Stimulated activated CD4-positive, alpha-beta T cell treated with anti-CD3 and anti-CD28 coated beads, Interleukin-1b, Interleukin-23, amount 100 ng/mL, for 1 hour (primary cell): ENCODE results near the gene DZIP1.

ENCODE experiments used
- DNase-seq, 2 donors: peaks; one replicate each; pipeline ENCODE4 v3.0.0-alpha.2; 2020; ENCODE audit warnings: low read depth in 2 of 2

Gene DZIP1

DNA sequence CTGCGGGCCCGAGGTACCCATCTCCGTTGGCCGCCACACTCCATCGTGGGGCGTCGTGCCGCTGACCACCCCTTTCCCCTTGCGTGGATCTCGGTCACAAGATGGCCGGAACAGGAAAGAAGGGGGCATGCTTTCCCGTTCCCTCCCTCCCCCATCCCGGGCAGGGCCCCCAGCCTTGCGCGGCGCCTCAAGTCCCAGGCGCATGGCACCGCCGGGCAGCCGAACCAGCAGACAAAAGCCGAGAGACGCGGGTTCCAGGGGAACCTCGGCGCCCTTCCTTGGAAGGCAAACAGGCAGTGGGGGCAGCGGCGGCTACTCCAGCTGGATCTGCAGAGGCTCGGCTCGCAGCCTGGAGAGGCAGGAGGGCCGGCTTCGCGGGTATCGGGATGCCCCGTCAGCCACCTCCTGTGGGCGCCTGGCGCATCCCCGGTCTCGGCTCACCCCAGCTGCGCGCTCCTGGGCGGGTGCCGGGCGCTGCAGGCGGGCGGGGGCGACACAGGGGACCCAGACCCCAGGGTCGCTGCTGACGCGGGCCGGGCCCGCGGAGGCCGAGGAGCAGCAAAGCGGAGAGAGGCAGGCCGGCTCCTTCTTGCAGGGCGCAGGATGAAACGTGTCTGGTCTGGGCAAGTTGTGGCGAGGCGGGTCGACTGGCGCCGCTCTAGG lies 439 bp downstream of the DZIP1 start:
- no peak for DNase-seq

DNA sequence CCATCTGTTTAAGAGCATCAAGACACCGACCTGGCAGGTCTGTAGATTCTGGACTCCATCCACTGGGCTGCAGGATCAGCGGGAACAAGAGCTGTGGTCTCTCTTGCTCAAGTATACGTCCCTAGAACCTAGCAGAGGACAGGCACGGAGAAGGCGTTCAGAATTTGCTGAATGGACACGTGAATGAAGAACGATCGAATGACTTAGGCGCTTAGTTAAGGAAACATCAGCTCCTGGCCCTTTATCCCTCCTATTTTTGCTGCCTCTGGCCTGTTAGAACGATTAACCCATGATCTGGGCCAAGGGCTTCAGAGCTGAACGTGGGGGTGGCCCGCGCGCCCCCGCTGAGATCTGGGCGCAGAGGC lies 953 bp downstream of the DZIP1 start:
- DNase-seq = no peak

DNA sequence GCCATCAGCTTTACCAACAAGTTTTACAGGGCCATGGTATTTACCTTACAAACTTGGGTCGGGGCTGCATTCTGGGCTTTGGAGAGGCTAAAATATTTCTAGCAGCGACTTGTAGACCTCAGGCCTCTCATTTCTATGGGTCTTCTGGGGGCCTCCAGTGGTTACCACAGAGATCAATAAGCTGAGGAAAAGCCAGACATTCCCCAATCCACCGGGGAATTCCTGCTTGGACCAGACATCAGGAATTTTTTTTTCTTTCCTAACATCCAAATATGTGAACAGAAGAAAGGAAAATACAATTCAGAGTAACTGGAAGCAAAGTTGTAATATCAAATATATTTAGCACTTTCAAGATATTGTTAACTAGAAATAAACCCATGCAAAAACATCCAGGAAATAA lies 1.5 kb downstream of the DZIP1 start:
- no peak for DNase-seq

DNA sequence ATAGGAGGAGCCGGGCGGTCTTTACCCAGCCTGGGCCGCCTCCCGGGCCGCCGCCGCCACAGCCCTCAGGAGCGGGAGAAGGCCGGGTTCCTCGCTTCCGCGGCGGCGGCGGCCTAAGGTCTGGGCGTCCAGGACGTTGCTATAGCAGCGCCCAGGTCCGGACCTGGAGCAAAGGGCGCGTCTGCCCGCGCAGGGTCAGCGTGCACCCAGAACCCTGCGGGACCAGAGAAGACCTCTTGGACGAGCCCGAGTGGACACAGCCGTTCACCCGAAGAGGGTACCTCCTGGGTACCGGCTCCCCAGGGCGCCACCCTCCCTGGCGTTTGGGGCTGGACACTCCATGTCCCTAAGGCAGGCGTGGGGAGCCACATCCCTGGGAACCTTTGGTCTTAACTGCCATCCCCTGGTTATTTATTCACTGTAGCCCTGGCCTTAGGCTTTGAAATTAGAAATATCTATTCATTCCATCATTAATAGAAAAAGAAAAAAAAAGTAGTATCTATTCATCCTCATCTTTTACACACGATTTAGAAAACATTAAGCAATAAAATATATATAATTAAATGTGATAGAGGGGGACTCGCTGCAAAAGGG lies 2.4 kb downstream of the DZIP1 start:
- DNase-seq = no peak

DNA sequence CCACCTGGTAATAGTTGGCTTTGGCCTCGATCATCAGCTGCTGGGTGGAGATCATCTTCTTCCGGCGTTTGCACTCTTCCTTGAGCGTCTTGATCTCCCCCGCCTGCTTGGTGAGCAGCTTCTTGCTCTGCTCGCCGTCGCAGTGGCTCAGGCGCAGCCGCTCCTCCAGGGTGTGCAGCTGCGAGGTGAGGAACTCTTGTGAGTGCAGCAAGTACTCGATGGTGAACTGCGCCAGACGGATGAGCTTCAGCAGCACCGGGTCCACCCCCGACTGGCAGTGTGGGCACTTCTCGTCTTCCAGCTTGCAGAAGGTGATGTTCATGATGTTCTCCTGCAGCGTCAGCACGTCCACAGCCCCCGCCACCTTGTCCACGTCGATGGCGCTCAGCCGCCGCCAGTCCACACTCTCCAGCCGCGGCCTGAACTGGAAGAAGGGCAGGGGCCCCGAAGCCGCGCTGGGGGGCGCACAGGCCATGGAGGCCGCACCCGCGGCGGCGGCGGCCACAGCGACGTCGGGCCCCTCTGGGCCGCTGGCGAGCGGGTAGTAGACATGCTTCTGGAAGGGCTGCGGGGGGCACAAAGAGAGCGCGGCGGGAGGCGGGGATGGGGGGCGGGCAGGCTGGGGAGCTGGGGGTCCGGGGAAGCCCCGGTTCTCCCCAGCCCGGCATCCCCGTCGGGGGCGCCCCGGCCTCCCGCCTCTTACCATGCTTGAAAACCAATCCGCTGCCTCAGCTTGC lies 3.0 kb downstream of the DZIP1 start:
- no peak for DNase-seq

DNA sequence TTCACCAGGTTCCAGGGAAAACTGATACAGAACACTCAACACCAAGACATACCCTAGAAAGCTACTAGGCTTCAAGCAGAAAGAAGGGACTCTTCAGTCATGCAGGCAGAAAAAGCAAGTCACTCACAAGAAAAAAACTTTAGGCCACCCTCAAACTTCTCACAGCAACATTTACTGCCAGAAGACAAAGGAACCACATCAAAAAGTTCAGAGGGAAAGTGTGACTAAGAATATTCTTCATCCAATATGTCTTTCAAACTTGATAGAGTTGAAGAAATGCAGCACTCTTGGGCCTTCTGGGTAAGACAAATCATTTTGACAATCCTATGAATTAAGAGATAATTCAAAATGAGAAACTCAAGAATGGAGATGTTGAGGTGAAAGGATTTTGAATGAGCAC lies 7.7 kb downstream of the DZIP1 start:
- DNase-seq = no peak

DNA sequence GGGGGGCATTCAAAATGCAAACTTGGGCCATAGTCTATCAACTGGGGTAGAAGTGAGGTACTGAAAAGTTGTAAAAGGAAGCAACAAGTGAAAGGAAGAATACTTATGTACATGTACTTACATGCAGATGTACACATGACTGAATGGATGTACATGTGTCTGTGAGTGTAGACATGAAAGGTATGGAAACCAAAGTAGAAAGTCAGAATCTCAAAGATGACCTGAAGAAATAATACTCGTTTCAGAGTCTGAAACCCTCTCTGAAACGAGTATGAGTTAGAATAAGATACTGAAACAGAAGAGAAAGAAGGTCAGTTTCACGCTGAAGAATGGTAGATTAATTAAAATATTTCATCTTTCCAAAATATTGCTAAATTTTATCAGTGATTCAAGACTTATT lies 13.9 kb downstream of the DZIP1 start:
- no peak for DNase-seq

DNA sequence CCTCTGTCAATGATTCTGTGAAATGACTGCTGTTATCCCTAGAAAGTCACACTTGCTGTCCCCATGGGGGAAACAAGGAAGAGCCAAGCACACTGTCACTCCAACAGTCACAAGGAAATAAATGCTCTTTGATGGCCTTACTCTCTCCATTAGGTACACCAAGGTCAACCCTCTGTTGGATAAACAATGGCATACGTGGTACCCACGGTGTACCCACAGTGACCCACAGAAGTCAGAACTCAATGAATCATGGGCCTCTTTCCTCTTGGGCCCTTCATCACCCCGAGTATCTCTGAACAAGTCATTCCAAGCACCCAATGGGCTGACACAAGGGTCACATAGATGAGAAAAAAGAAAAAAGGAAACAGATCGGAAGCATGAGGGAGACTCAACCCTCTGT lies 15.4 kb downstream of the DZIP1 start:
- DNase-seq = no peak

DNA sequence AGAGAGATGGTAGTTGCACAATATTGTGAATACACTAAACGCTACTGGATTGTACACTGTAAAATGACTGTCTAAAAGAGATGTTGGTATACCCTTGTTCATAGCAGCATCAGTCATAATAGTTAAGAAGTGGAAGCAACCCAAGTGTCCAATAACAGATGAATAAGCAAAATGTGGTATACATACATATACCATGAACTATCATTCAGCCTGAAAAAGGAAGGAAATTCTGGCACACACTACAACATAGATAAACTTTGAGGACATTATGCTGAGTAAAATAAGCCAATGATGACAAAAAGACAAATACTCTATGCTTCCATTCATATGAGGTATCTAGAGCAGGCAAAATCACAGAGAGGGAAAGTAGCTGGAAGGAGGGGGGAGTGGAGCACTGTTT lies 16.0 kb downstream of the DZIP1 start:
- no peak for DNase-seq

DNA sequence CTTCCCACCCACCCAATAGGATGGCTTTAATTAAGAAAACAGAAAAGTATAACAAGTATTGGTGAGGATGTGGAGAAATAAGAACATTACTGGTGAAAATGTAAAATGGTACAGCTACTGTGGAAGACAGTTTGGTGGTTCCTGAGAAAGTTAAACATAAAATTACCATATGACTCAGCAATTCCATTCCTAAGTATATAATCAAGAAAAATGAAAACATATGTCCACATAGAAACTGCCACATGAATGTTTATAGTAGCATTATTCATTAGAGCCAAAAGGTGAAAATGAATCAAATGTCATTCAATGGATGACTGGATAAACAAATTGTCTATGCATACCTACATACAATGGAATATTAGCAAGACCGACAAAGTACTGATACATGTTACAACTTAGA lies 16.9 kb downstream of the DZIP1 start:
- DNase-seq = no peak

DNA sequence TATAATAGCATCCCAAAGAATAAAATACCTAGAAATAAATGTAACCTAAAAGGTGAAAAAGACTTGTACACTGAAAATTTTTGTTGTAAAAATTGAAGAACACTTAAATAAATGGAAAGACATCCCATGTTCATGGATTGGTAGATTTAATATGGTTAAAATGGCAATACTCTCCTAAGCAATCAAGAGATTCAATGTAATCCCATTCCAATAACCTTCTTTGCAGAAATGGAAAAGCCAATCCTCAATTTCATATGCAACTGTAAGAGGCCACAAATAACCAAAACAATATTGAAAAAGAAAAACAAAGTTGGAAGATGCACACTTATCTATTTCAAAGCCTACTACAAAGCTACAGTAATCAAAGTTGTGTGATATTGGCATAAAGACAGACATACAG lies 17.7 kb downstream of the DZIP1 start:
- no peak for DNase-seq

DNA sequence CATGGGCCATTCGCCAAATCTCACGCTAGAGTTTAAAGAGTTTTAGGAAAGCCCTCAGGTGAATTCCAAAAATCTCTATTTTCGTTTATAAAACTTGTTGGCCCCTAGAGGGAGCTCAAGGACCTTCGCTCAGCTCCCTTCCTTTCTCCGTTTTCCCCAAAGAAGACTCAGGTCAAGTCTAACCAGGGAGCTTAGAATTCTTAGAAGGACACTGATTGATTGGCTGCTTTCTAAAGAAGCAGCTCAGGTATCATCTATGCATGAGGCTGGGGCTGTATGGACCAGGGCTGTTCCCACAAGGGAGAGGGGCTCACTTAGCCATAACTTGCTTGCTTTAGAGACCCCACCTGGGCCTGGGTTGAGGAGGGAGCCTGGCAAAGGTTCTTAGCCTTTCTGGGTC lies 20.5 kb downstream of the DZIP1 start:
- DNase-seq = no peak

DNA sequence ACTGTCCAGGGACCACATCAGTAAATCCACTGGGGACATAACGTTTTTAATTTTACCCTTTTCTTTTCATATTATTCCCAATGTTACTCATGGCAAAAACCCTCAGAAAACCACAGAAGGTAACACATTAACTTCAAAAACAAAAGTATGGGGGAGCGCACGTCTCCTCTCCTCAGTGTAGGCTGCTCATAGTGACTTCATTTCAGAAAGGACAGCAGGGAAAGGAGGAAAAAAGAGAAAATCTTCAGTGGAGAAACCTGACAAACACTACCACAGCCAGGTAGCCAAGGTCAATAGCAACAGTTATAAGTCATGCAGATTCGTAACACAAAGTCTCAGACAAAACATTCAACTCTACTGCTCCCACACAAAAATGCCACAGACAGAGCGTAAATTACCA lies 21.4 kb downstream of the DZIP1 start:
- no peak for DNase-seq

DNA sequence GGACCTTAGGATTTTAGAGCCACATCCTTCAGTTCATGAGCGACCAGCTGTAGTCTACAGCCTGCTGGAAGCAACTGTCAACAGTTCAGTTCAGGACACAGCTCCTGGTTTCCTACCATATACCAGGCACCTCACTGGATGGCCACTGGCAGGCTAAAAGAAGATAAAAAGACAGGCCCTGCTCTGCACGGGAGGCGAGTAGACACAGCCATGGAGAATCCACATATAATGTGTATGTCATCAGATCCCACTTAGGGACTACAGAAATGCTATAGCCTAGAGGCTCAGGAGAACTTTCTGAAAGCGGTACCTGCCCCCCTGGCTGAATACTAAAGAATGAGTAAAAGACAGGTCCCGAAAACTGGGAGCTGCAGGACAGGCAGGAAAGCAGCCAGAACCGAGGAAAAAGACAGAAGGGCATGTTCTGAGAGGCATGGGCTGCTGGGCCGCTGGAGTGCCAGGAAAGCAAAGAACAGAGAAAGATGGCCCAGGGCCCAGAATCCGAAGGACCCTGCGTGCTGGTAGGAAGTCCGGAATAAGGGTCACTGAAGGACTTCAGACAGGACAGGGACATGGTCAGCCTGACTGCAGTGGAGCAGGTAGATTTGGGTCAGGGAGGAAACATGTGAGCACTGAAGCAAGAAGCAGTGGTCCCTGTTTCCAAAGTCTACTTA lies 23.5 kb downstream of the DZIP1 start:
- DNase-seq = no peak

DNA sequence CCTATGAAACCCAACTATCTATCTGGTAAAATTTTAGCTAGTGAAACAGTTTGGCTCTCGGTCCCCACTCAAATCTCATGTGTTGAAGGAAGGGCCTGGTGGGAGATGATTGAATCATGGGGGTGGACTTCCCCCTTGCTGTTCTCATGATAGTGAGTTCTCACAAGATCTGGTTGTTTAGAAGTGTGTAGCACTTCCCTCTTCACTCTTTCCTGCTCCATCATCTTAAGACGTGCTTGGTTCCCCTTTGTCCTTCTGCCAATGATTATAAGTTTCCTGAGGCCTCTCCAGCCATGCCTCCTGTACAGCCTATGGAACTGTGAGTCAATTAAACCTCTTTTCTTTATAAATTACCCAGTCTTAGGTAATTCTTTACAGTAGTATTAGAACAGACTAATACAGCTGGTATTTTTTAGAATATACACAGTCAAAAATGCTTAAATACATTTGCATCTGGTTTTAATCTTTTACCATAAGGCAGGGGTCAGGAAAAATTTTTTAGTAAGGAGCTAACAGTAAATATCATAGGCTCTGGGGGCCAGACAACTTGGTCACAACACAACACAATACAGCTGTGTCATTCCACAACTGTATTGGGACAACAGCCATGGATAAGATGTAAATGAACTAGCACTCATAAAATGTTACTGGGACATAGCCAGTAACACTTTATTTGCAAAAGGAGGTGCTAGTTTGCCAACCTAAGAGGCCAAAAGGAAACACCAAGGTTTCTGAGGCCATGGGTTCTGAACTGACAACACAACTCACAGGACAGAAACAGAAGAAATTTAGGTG lies 24.3 kb downstream of the DZIP1 start:
- DNase-seq = no peak

DNA sequence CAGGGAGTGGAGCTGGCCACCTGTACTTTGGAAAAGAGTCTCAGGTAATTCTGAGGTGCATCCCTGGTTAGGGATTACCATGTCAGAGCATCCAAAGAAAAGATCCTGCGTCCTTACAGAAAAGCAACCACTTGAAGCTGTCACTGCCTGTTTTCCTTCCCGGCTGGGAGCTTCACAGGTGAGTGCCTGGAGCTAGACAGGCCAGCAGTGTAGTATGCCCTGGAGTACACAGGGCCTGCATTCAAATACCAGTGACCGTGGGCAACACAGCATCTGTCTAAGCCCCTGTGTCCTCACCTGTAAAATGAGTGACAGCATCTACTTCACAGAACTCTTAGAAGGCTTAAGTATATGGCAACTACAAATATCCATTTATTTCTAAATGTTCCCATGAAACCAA lies 29.0 kb downstream of the DZIP1 start:
- DNase-seq = no peak

DNA sequence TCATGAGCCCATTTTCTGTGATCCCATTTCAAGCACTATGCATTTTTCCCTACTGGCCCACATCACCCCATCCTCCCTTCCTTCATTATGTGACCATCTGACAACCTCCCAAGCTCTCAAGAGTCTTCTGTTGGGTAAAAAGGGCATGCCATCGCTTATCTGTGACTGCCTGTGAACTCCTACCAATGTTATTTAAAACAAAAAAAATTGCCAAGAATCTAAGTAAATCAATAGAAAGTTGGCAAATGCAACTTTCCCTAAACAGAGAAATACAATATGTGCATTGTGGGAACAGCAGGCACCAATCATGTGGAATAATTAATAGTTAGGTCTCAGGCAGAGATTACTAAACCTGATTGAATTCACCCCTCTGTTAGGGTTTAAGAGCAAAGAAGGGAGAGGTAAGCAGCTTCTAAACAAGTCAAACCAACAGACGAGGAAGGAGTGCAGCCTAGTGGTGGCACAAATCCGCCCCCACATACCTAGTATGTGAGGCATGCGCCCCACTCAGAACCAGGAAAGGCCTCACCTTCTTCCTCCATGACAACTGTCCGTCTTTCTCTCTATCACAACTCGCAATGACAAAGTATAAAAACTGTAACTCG lies 29.8 kb downstream of the DZIP1 start:
- no peak for DNase-seq

DNA sequence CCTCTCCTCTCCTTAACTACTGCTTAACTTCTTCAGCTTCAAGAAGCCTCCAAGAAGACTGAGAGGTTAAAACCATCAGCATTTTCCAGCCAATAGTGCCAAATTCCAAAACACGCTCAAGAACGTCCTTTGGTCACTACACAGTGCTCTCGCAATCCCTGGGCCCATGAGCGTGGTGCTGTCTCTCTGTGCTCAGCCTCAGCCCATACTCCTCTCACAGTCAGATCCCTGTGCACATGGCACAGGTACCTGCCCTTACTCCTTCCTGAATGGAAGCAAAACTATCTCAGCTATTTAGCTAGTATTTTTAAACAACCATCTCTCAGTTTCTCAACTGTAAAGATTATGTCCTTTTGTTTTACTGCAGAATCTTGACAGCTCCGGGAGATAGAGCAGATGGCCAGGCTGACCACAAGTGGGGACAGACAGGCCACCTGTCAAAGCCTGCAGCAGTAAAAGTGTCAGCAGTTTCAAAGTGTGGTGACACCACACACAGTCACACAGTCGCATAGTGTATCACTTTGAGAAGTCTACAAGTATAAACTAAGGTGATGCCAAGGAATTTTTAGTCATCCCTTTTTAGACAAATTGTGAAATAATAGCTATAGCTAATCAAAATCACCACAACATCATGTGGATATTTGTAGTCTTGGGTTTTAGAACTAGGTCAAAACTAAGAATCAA lies 35.7 kb downstream of the DZIP1 start:
- no peak for DNase-seq

DNA sequence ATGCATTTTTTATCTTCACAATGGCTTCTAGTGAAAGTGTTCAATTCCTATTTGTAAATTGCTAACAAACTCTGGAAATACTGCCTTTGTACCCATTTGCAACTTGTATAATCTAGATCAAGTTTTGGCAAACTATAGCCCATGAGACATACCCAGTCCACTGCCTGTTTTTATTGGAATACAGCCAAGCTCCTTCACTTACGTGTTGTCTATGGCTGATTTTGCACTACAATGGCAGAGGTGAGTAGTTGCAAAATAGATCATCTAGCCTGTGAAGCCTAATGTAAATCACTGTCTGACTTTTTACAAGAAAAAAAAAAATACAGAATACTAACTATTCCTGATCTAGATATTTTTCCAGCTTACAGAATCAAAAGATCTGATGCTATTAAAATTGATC lies 37.1 kb downstream of the DZIP1 start:
- no peak for DNase-seq

DNA sequence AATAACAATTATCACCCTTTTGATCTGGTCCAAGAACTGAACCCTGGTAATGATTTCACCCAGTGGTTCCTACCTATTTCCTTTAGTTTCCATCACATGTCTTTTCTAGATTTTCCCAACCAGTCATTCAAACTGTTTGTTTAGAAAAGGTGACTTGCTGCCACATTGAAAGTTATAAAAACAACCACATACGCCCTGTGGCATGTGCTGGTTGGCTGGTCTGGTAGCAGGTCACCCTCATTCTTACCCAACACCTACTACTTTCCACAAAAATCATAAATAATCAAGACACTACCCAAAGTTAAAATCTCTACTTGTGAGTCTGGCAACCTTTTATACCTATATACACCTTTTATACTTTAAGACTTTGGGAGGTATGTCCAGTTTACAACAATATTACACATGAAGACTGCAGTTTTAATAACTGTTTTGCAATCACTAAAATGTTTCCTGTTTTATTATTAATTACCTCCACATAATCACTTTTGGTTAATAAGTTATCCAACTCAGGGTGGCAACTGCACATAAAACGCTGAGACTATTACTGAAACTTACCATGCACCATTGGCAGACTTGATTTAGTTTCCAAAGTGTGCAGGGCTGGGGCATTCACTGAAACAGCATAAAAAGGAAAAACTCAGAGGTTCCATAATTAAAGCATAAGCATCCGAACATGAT lies 38.9 kb downstream of the DZIP1 start:
- DNase-seq = no peak

DNA sequence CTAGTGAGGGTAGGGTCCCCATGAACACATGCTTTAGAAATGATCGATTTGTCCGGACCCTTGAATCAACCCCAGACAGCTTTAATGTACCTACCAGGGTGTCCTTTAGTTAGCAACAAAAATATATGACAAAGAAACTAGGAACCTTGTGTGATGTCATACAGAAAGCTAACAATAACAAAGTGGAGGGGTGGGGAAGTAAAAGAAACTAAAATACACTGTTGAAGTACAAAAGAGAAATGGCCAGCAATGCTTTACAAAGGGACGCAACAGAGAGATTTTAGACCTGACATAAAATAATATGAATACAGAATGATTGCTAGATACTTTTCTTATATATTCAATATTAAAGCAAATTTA lies 40.0 kb downstream of the DZIP1 start:
- DNase-seq = no peak
